ENCODE results near the gene NLRC4.

DNA sequence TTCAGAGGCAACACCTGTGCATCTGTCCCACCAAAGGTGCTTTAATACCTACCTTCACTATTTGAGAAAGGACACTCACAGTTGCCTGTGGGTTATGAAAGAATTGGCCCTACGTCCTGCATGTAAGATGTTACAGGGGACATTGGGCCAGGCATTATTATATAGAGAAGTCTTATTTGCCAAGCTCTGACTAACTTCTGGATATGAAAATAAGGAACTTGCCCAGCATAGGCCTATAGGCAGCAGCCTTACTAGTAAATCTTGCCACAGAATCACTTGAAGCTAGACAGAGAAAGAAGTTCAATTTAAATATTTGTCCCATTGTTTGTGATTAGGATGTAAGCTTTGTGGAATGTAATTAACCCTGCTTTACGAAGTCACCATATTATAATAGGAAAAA lies 41.7 kb downstream of the NLRC4 start:
- TF ChIP-seq, protein P1, sequence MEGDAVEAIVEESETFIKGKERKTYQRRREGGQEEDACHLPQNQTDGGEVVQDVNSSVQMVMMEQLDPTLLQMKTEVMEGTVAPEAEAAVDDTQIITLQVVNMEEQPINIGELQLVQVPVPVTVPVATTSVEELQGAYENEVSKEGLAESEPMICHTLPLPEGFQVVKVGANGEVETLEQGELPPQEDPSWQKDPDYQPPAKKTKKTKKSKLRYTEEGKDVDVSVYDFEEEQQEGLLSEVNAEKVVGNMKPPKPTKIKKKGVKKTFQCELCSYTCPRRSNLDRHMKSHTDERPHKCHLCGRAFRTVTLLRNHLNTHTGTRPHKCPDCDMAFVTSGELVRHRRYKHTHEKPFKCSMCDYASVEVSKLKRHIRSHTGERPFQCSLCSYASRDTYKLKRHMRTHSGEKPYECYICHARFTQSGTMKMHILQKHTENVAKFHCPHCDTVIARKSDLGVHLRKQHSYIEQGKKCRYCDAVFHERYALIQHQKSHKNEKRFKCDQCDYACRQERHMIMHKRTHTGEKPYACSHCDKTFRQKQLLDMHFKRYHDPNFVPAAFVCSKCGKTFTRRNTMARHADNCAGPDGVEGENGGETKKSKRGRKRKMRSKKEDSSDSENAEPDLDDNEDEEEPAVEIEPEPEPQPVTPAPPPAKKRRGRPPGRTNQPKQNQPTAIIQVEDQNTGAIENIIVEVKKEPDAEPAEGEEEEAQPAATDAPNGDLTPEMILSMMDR (IDR thresholded peaks at IDR 0.05): no peak
- TF ChIP-seq POLR2AphosphoS5 (IDR thresholded peaks at IDR 0.05): no peak

Measured in prostate gland (tissue), 2 donors.